ENCODE results near the gene MYLIP.

The MYLIP gene

GRCh38 chr6:16178351-16178750 lies 49.5 kb downstream of the MYLIP start:
- no peaks in the 10 kb centered on the region for H3K27me3 ChIP-seq
- no peak for TF ChIP-seq CTCF (IDR thresholded peaks at IDR 0.05)
- DNase-seq, result no peak
- H3K4me1 ChIP-seq, result peaks cover 0 to 5% (median 3%) of the 10 kb centered on the region in 4 donors
- no peaks in the 10 kb centered on the region for H3K36me3 ChIP-seq
- H3K9me3 ChIP-seq, result no peaks in the 10 kb centered on the region
- H3K4me3 ChIP-seq, result no peak overlapping the region
- intact Hi-C loops (cut with DNase I; ENCODE audit: low total_unique reads), result no loop called here
- H3K27ac ChIP-seq, result no peak overlapping the region

GRCh38 chr6:16179063-16179462 lies 50.2 kb downstream of the MYLIP start:
- Histone ChIP-seq H3K27ac (no peak overlapping the region), H3K4me1 (peaks cover 0 to 12% (median 3%) of the 10 kb centered on the region in 4 donors), H3K27me3 (no peaks in the 10 kb centered on the region), H3K4me3 (no peak overlapping the region), H3K36me3 (no peaks in the 10 kb centered on the region), H3K9me3 (no peaks in the 10 kb centered on the region)
- DNase-seq, result no peak
- no peak for TF ChIP-seq CTCF (IDR thresholded peaks at IDR 0.05)
- intact Hi-C loops (cut with DNase I; ENCODE audit: low total_unique reads), result no loop called here

GRCh38 chr6:16179970-16180431 lies 51.1 kb downstream of the MYLIP start:
- Histone ChIP-seq H3K27me3 (no peaks in the 10 kb centered on the region), H3K4me3 (no peak overlapping the region), H3K36me3 (no peaks in the 10 kb centered on the region), H3K9me3 (no peaks in the 10 kb centered on the region), H3K4me1 (peaks cover 0 to 15% (median 3%) of the 10 kb centered on the region in 4 donors), H3K27ac (no peak overlapping the region)
- intact Hi-C loops (cut with DNase I; ENCODE audit: low total_unique reads), result no loop called here
- DNase-seq, result no peak
- no peak for TF ChIP-seq CTCF (IDR thresholded peaks at IDR 0.05)

GRCh38 chr6:16180696-16181438 lies 52.0 kb downstream of the MYLIP start:
- intact Hi-C loops (cut with DNase I; ENCODE audit: low total_unique reads), result no loop called here
- no peak for DNase-seq
- Histone ChIP-seq H3K9me3 (no peaks in the 10 kb centered on the region), H3K36me3 (no peaks in the 10 kb centered on the region), H3K27me3 (no peaks in the 10 kb centered on the region), H3K4me3 (no peak overlapping the region), H3K4me1 (peaks cover 0 to 15% (median 3%) of the 10 kb centered on the region in 4 donors), H3K27ac (no peak overlapping the region)
- no peak for TF ChIP-seq CTCF (IDR thresholded peaks at IDR 0.05)

GRCh38 chr6:16181439-16182297 lies 52.8 kb downstream of the MYLIP start:
- Histone ChIP-seq H3K27me3 (no peaks in the 10 kb centered on the region), H3K27ac (no peak overlapping the region), H3K4me3 (no peak overlapping the region), H3K9me3 (no peaks in the 10 kb centered on the region), H3K36me3 (no peaks in the 10 kb centered on the region), H3K4me1 (peaks cover 0 to 15% (median 3%) of the 10 kb centered on the region in 4 donors)
- DNase-seq, result no peak
- intact Hi-C loops (cut with DNase I; ENCODE audit: low total_unique reads), result no loop called here
- TF ChIP-seq CTCF (IDR thresholded peaks at IDR 0.05), result no peak

Measured in tibial artery (tissue), 4 donors.